Dedifferentiated amniotic fluid mesenchymal stem cell (primary cell): ENCODE measurements around the gene TCF20.

Source experiments
- DNase-seq: peaks from one replicate; pipeline ENCODE4 v3.0.0-alpha.2; 2016; ENCODE audit errors: extremely low spot score

Gene TCF20

GRCh38 chr22:42261296-42261695 lies 9.2 kb downstream of the TCF20 start:
- peak; percentile 38 for DNase-seq

DNA sequence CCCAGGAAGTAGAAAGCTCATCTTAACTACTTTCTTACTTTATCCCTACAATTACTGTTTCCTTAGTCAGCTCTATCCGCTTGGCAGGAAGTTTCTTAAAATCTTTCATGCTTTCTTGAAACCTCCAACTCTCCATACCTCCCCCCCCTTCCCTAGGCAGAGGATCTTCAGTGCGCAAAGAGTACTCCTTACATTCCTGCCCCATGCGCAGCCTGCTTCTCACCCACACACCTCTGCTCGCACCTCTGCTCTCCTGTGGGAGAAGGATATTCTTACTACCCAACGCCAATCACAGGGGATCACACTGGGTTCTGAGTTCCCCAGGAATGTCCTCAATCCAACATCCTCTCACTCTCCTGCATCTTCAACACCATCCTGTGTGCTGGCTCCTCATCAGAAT lies 12.3 kb downstream of the TCF20 start:
- DNase-seq: no peak

DNA sequence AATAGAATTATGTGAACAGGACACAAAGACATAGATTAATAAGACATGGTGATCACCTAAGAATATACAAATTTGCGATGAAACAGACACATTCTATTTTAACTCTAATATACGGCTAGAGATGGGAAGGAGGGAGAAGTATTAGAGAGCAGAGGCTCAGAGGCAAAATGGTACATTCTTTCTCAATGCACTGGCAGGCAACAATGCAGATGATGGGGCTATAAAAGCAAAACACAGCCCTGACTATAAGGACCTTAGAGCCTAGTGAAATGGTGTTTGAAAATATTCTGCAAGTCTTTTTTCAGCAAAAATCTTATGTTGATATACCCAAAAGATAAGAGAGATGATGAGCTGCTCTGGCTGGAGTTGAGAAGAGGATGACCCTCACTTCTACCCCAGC lies 13.1 kb downstream of the TCF20 start:
- DNase-seq: no peak

DNA sequence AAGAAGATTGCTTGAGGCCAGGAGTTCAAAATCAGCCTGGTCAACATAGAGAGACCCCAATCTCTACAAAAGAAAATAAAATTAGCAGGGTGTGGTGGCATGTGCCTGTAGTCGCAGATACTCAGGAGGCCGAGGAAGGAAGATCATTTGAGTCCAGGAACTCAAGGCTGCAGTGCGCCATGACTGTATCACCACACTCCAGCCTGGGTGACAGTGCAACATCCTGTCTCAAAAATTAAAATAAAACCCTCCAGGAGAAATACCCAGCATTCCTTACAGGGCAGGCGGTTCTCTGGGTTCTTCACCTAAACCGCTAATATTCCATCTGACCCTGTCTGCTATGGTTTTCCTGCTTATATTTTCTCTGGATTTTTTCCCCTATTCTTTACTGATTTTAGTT lies 13.5 kb downstream of the TCF20 start:
- no peak for DNase-seq

DNA sequence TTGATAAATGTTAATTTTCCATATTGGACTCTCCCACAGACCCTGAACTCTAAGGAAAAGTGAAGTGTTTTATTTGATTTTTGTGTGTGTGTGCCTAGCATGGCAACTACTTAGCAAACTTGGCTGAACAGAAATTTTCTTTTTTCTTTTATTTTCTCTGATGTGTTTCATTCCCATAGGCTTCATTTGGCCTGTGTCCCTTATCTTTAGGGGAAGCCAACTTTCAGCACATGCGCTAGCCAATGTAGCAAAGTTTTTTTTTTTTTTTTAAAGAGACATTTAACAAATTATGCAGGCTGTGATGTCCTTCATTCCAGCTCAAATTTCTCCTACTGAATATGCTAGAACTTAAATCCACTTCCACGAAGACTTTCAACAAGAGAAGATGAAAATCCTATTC lies 14.2 kb downstream of the TCF20 start:
- DNase-seq: no peak

GRCh38 chr22:42249831-42250230 lies 20.6 kb downstream of the TCF20 start:
- no peak for DNase-seq

DNA sequence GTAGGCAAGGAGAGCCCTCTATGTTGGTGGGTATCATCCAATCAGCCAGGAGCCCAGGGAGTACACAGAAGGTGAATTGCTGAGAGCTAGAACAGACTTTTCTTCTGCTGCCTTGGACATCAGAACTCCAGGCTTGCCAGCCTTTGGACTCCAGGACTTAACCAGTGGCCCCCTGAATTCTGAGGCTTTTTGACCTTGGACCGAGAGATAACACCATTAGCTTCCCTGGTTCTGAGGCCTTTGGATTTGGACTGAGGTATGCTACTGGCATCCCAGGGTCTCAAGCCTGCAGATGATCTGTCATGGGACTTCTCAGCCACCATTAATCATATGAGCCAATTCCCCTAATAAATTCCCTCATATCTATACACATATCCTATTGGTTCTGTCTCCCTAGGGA lies 21.5 kb downstream of the TCF20 start:
- no peak for DNase-seq

GRCh38 chr22:42247596-42247995 lies 22.9 kb downstream of the TCF20 start:
- no peak for DNase-seq

- DNase-seq: no peak
Observed at GRCh38 chr22:42243802-42244060, 26.7 kb downstream of the TCF20 start.

DNA sequence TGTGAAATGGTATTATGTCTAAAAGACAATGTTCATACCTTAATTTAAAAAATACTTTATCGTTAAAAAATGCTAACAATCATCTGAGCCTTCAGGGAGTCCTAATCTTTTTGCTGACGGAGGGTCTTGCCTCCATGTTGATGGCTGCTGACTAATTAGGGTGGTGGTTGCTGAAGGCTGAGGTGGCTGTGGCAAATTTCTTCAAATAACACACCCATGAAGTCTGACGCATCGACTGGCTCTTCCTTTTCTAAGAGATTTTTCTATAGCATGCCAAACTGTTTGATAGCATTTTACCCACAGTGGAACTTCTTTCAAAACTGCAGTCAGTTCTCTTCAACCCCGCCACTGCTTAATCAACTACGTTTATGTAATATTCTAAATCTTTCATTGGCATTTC lies 33.6 kb downstream of the TCF20 start:
- DNase-seq: no peak

DNA sequence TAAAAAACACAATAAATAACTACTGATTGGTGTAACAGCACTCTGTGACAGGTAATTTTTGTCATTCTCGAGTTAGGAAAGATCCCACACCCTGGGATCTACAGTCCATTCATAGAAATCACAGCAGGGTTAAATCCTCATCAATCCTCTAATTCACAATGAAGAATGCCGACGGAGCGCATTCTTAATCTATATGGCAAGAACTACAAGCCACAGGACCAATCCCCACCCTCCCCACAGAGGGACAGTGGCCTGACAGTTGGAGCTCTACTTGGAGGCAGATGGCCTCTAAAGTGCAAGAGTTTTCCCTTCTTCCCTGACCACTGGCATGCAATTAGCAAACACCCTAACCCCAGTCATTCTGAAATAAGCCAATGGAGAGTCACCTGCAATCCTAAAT lies 34.2 kb downstream of the TCF20 start:
- no peak for DNase-seq

DNA sequence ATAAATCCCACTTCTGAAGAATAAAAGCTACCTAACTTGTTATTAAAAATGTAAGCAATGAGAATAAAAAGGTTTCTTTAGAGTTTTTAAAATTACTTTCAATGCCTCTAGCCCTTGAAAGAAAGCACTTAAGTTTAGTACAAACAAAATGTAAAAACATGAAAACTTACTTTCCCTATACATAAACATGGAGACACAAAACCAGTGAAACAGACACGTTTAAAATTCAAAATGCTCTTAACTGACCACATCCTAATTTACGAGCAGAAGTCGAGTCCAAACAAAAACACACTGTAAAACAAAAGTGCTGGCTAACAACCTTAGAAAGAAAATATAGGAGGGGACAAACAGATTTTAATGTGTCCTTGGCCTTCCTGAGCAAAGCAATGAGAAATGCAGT lies 36.6 kb downstream of the TCF20 start:
- no peak for DNase-seq

- DNase-seq: no peak
Observed at GRCh38 chr22:42231929-42232328, 38.5 kb downstream of the TCF20 start.

DNA sequence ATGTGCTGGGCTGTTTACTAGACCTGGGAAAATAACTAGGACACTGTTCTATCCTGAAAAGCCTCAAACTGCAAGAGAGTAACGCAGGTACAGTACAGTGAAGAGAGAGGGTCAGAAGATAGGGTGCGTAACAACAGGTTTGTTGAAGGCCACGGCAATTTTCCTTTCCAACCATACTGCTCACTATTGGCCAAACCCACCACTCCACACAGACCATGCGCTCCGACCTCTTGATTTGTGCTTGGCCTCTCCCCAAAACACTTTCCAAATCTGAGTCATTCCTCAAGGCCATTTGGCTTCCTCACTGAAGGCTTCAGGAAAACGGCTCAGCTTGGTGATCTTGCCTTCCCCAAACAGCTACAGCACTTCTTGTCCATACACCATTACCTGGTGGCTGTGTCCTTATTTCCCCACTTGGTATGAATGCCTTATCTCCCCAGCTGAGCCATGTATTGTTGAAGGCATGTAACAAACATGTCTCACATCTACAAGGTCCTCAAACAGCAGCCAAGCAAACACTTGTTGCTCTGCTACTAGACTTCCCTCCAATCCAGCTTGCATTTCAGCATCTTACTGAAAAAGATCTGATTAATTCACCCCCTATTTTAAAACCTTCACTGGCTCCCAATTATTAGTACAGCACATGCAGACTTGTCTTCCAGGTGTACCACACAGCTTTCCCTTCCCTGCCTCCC lies 40.9 kb downstream of the TCF20 start:
- no peak for DNase-seq

GRCh38 chr22:42228483-42228882 lies 42.0 kb downstream of the TCF20 start:
- no peak for DNase-seq

- no peak for DNase-seq
Observed at GRCh38 chr22:42227435-42227834, 43.0 kb downstream of the TCF20 start.

DNA sequence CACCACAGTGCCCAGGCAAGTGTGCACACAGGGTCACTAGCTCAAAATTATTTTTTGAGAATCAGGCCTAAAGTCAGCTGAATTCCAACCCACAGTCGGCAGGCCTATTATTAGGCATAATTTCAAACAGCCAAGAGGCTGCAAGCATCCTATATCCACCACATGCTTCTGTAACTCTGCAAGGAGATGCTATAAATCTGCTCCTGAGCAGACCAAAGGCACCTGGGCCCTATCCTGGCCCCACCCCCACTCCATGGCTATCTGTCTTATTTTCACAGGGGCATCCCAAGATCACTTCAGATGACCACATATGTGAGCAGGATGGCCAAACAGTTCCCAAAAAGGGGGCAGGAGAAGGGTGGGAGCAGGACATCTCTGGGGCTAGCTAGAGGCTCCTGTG lies 44.6 kb downstream of the TCF20 start:
- no peak for DNase-seq

- no peak for DNase-seq
Observed at GRCh38 chr22:42222140-42222539, 48.3 kb downstream of the TCF20 start.
